Heart left ventricle (tissue), 16 donors: ENCODE measurements around the gene CRLF1. TPM values are rescaled to one million over a fixed set of nuclear protein-coding genes. Genes with fewer than 3 reads are reported as not detected.

ENCODE experiments used
- ATAC-seq, 4 donors: fragments of 200-7000 bp; cut with Tn5 transposase; one replicate each; pipeline ENCODE4 v1.9.1; 2020 to 2022; ENCODE audit warnings: moderate library complexity in 4 of 4, mild to moderate bottlenecking in 3 of 4, moderate number of reproducible peaks in 1 of 4
- DNase-seq, 5 donors: peaks; one replicate each; pipeline ENCODE4 v3.0.0-alpha.2; 2020
- H3K27ac ChIP-seq, 12 donors: fragments of 200-600 bp; sonication (generic) in 4 of 12; one replicate each; pipeline versions ENCODE4 v1.5.0 to v1.8.0; 2016 to 2022; ENCODE audit warnings: mild to moderate bottlenecking in 2 of 12
- H3K27me3 ChIP-seq, 9 donors: fragments of 200-600 bp; sonication (generic) in 2 of 9; one replicate each; pipeline versions ENCODE4 v1.5.1 to v1.8.0; 2016 to 2022; ENCODE audit warnings: mild to moderate bottlenecking in 3 of 9
- H3K36me3 ChIP-seq, 9 donors: fragments of 200-600 bp; sonication (generic) in 2 of 9; one replicate each; pipeline versions ENCODE4 v1.5.0 to v1.8.0; 2018 to 2022; ENCODE audit warnings: mild to moderate bottlenecking in 2 of 9
- H3K4me1 ChIP-seq, 12 donors: fragments of 200-600 bp; sonication (generic) in 4 of 12; one replicate each; pipeline versions ENCODE4 v1.5.0 to v1.8.0; 2016 to 2022; ENCODE audit warnings: mild to moderate bottlenecking in 3 of 12
- H3K4me3 ChIP-seq, 12 donors: fragments of 200-600 bp; sonication (generic) in 4 of 12; one replicate each; pipeline versions ENCODE4 v1.5.0 to v1.8.0; 2017 to 2022; ENCODE audit warnings: mild to moderate bottlenecking in 9 of 12, moderate library complexity in 4 of 12
- H3K9me3 ChIP-seq, 12 donors: fragments of 200-600 bp; sonication (generic) in 4 of 12; one replicate each; pipeline versions ENCODE4 v1.5.0 to v1.8.0; 2016 to 2022; ENCODE audit warnings: mild to moderate bottlenecking in 1 of 12
- POLR2A ChIP-seq, 2 donors: fragments of 450-650 bp; IDR thresholded peaks; one replicate each; pipeline ENCODE4 v1.6.1; 2017; ENCODE audit warnings: antibody characterized with exemption in 2 of 2, mild to moderate bottlenecking in 2 of 2, moderate library complexity in 2 of 2
- WGBS, 4 donors: extraction: QIAGEN DNeasy Blood & Tissue Kit in 2 of 4; methylation state at CpG; one replicate each; pipeline versions ENCODE4 v1.1.5 to v1.1.7; 2013 to 2018; 5-methylcytosine and 5-hydroxymethylcytosine counted together
- intact Hi-C, 10 donors: fragments of 100-400 bp; cut with DNase I; formaldehyde crosslinking; loops; one replicate each; pipeline versions ENCODE4 v1.11.1 to v1.14.2; 2022
- polyA plus RNA-seq, 2 donors: library from polyadenylated mRNA; stranded (reverse); fragments of 200-250 nt; gene quantifications; one replicate each; pipeline ENCODE4 v1.2.3, GENCODE V29; 2013
- total RNA-seq, 9 donors: library from RNA; depleted of rRNA in 2 of 9; stranded (reverse); fragments of >200 nt in 2 of 9; fragmentation: NEBNext Ultra II Directional in 3 of 9; extraction: Animal tissue kit (Norgen Biotek cat#: 25700) in 3 of 9; gene quantifications; one replicate each; pipeline versions ENCODE4 v1.1.0 to v1.2.4, GENCODE V29; 2016 to 2023
- TF ChIP-seq, protein P1 (sequence below), 12 donors: fragments of 200-600 bp; sonication (generic) in 4 of 12; IDR thresholded peaks; one replicate each; pipeline versions ENCODE4 v1.5.0 to v1.8.0; 2018 to 2022; ENCODE audit warnings: antibody characterized with exemption in 12 of 12, mild to moderate bottlenecking in 5 of 12
- donor health status: ischemic (EF 13 %, LVEDD 7.1; RV severe dilation, severe dysfunction).
- donor health status: healthy with polysubstance abuse.
- donor health status: DM: no; HTN: yes; CAD: no.
- donor health status: DM: no; HTN: no; CAD: no.
- donor health status: ischemic (EF 25% LVEDD 6.9; RV normal size, moderate dysfunction).
- donor health status: ischemic (EF 25% LVEDD 5.7; RV mildly dilated, moderate dysfunction).
- donor health status: healthy.
- donor health status: DM: yes; HTN: yes; CAD: no.
- donor health status: ischemic (EF 35%, LVEDD 5.7; RV mildly dilated, moderate dysfunction).
- donor health status: nonischemic (EF 11% LVEDD 7.7; RV severe dilation, severe dysfunction).
- donor health status: DM: yes; HTN: yes; CAD: no.
- donor health status: PGD.
- donor health status: ischemic (EF 29% LVEDD 5.4; RV normal size, mild dysfunction).
- donor health status: nonischemic (EF 23%, LVEDD 6.1; RV moderate dilation, normal function).

Gene CRLF1
- total and polyA plus RNA-seq, 11 donors, result 2.8 to 64.0 (median 12.1) TPM

DNA sequence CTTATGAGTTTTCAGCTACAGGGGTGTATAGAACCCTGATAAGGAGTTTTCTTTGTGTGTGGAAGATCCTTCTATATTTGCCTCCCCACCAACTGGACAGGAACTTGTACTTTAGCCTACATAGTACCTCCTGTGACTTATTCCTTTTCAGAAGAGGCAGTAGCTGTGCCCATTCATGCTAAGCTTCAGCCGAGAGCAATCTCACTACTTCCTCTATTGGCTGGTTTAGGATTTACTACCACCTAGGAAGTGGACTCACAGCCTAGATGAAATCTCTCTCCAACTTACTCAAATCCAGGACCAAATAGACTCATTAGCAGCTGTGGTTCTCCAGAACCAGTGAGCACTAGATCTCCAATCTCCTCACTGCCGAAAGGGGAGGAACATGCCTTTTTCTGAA lies 20.3 kb downstream of the CRLF1 start:
- Histone ChIP-seq H3K36me3 (peaks cover 0 to 10% (median 9%) of the 10 kb centered on the region in 9 donors), H3K4me1 (peaks cover 0 to 43% (median 17%) of the 10 kb centered on the region in 12 donors), H3K4me3 (no peak overlapping the region), H3K27me3 (no peaks in the 10 kb centered on the region), H3K27ac (peak overlapping the region in 1 of 12 donors; percentile 60), H3K9me3 (no peaks in the 10 kb centered on the region)
- no peak for TF ChIP-seq POLR2A (IDR thresholded peaks at IDR 0.05)
- TF ChIP-seq, protein P1, sequence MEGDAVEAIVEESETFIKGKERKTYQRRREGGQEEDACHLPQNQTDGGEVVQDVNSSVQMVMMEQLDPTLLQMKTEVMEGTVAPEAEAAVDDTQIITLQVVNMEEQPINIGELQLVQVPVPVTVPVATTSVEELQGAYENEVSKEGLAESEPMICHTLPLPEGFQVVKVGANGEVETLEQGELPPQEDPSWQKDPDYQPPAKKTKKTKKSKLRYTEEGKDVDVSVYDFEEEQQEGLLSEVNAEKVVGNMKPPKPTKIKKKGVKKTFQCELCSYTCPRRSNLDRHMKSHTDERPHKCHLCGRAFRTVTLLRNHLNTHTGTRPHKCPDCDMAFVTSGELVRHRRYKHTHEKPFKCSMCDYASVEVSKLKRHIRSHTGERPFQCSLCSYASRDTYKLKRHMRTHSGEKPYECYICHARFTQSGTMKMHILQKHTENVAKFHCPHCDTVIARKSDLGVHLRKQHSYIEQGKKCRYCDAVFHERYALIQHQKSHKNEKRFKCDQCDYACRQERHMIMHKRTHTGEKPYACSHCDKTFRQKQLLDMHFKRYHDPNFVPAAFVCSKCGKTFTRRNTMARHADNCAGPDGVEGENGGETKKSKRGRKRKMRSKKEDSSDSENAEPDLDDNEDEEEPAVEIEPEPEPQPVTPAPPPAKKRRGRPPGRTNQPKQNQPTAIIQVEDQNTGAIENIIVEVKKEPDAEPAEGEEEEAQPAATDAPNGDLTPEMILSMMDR (IDR thresholded peaks at IDR 0.05), result no peak
- DNase-seq, result no peak
- ATAC-seq, result no peak
- intact Hi-C loops, result loop anchor here in 6 of 10 donors (5.0 to 10.0 kb wide), 5 partner anchors 114 to 261 kb away; no protein-coding TSS in a partner anchor
- WGBS, 4 donors, result 67 to 72% (median 68%) methylated on average over 2 of the region's 2 CpGs

DNA sequence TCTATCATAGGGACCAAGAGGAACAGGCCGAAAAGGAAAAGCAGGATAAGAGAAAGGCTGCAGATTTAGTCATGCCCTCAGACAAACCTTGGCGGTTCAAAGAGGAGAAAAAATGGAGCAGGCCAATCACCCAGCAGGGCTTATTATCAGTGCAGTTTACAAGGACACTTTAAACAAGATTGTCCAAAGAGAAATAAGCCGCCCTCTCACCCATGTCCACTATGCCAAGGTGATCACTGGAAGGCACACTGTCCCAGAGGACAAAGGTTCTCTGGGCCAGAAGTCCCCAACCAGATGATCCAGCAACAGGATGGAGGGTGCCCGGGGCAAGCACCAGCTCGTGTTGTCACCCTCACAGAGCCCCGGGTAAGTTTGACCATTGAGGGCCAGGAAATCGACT lies 26.3 kb downstream of the CRLF1 start:
- peaks cover 0 to 2% (median 0%) of the 10 kb centered on the region in 12 donors for H3K4me1 ChIP-seq
- TF ChIP-seq, protein P1 (IDR thresholded peaks at IDR 0.05), result no peak
- no peak for TF ChIP-seq POLR2A (IDR thresholded peaks at IDR 0.05)
- no peaks in the 10 kb centered on the region for H3K9me3 ChIP-seq
- H3K4me3 ChIP-seq, result no peak overlapping the region
- no peak for DNase-seq
- WGBS, 4 donors, result 65 to 76% (median 69%) methylated on average over 7 of the region's 7 CpGs
- intact Hi-C loops, result loop anchor here in 2 of 10 donors (10.0 kb wide), 1 partner anchor 126 kb away; no protein-coding TSS in a partner anchor
- H3K27me3 ChIP-seq, result no peaks in the 10 kb centered on the region
- no peak for ATAC-seq
- no peak overlapping the region for H3K27ac ChIP-seq
- peaks cover 0 to 29% (median 24%) of the 10 kb centered on the region in 9 donors for H3K36me3 ChIP-seq

DNA sequence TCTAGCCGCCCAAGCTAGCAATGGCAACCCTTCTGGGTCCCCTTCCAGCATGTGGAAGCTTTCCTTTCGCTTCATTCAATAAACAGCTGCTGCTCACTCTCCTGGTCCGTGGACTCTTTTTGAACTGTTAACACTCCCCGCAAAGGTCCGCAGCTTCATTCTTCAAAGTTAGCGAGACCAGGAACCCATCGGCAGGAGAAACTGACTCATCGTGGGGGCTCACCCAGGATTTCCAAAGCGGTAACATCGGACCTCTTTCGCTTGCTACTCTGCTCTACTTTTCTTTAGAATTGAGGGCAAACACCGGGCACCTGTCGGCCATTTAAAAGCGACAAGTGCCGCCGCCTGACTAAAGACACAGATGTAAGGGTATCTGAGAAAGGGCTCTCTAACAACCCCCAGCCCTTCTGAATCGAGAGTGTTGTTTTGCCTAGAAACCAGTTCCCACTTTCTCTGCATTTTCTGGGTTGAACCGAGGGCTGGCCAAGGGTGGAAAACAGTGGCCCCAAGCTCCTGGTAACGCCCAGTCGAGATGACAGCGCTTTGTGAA lies 29.2 kb downstream of the CRLF1 start:
- peaks cover 0 to 52% (median 44%) of the 10 kb centered on the region in 9 donors for H3K36me3 ChIP-seq
- ATAC-seq (no peak), DNase-seq (no peak)
- TF ChIP-seq, protein P1 (IDR thresholded peaks at IDR 0.05), result no peak
- TF ChIP-seq POLR2A (IDR thresholded peaks at IDR 0.05), result no peak
- no peaks in the 10 kb centered on the region for H3K27me3 ChIP-seq
- H3K27ac ChIP-seq, result no peak overlapping the region
- intact Hi-C loops, result loop anchor here in 1 of 10 donors (10.0 kb wide), 1 partner anchor 113 kb away; no protein-coding TSS in a partner anchor
- no peaks in the 10 kb centered on the region for H3K9me3 ChIP-seq
- H3K4me1 ChIP-seq, result peaks cover 6 to 16% (median 12%) of the 10 kb centered on the region in 12 donors
- WGBS, 4 donors, result 90 to 95% (median 90%) methylated on average over 18 to 21 of the region's 21 CpGs
- no peak overlapping the region for H3K4me3 ChIP-seq

DNA sequence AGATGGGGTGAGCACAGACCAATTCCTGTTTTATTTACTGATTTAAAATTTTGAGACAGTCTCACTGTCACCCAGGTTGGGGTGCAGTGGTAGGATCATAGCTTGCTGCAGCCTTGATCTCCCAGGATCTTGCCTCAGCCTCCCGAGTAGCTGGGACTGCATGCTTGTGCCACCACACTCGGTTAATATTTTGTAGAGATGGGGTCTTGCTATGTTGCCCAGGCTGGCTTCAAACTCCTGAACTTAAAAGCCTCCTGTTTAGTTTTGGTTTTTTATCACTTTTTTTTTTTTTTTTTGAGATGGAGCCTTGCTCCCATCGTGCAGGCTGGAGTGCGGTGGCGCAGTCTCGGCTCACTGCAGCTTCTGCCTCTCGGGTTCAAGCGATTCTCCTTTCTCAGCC lies 30.2 kb downstream of the CRLF1 start:
- TF ChIP-seq, protein P1 (IDR thresholded peaks at IDR 0.05), result no peak
- TF ChIP-seq POLR2A (IDR thresholded peaks at IDR 0.05), result no peak
- no peak overlapping the region for H3K4me3 ChIP-seq
- H3K4me1 ChIP-seq, result peaks cover 8 to 19% (median 15%) of the 10 kb centered on the region in 12 donors
- no peaks in the 10 kb centered on the region for H3K27me3 ChIP-seq
- intact Hi-C loops, result loop anchor here in 1 of 10 donors (10.0 kb wide), 1 partner anchor 112 kb away; no protein-coding TSS in a partner anchor
- ATAC-seq, result no peak
- H3K36me3 ChIP-seq, result peaks cover 0 to 52% (median 44%) of the 10 kb centered on the region in 9 donors
- no peak for DNase-seq
- WGBS, 4 donors, result 84 to 85% (median 85%) methylated on average over 8 of the region's 8 CpGs
- no peak overlapping the region for H3K27ac ChIP-seq
- H3K9me3 ChIP-seq, result no peaks in the 10 kb centered on the region
